ENCODE data around the gene SIDT1.

SIDT1 gene

GRCh38 chr3:113594066-113594465 is 61.7 kb downstream of the SIDT1 start:
- DNase-seq (ENCODE audit: low read depth, low spot score): no peak

GRCh38 chr3:113597596-113598354 is 65.4 kb downstream of the SIDT1 start:
- DNase-seq (ENCODE audit: low read depth, low spot score): no peak

- DNase-seq (ENCODE audit: low read depth, low spot score): no peak
Observed at GRCh38 chr3:113600418-113601182, 68.2 kb downstream of the SIDT1 start.

- DNase-seq (ENCODE audit: low read depth, low spot score): no peak
Observed at GRCh38 chr3:113601240-113601639, 68.9 kb downstream of the SIDT1 start.

GRCh38 chr3:113602256-113602655 is 69.9 kb downstream of the SIDT1 start:
- no peak for DNase-seq (ENCODE audit: low read depth, low spot score)

GRCh38 chr3:113602836-113603235 is 70.5 kb downstream of the SIDT1 start:
- no peak for DNase-seq (ENCODE audit: low read depth, low spot score)

- DNase-seq (ENCODE audit: low read depth, low spot score): peak; percentile 15
Observed at GRCh38 chr3:113606539-113607218, 74.3 kb downstream of the SIDT1 start.

GRCh38 chr3:113607219-113607596 is 74.9 kb downstream of the SIDT1 start:
- DNase-seq (ENCODE audit: low read depth, low spot score): peak; percentile 9

GRCh38 chr3:113614402-113614801 is 82.0 kb downstream of the SIDT1 start:
- DNase-seq (ENCODE audit: low read depth, low spot score): no peak

- no peak for DNase-seq (ENCODE audit: low read depth, low spot score)
Observed at GRCh38 chr3:113615976-113616375, 83.6 kb downstream of the SIDT1 start.

- no peak for DNase-seq (ENCODE audit: low read depth, low spot score)
Observed at GRCh38 chr3:113617726-113618125, 85.4 kb downstream of the SIDT1 start.

GRCh38 chr3:113620091-113620490 is 87.7 kb downstream of the SIDT1 start:
- DNase-seq (ENCODE audit: low read depth, low spot score): no peak

GRCh38 chr3:113623324-113623723 is 91.0 kb downstream of the SIDT1 start:
- peak; percentile 57 for DNase-seq (ENCODE audit: low read depth, low spot score)

GRCh38 chr3:113623811-113624210 is 91.5 kb downstream of the SIDT1 start:
- DNase-seq (ENCODE audit: low read depth, low spot score): no peak

GRCh38 chr3:113625834-113626233 is 93.5 kb downstream of the SIDT1 start:
- DNase-seq (ENCODE audit: low read depth, low spot score): no peak

- peak; percentile 23 for DNase-seq (ENCODE audit: low read depth, low spot score)
Observed at GRCh38 chr3:113626503-113627371, 94.4 kb downstream of the SIDT1 start.

- no peak for DNase-seq (ENCODE audit: low read depth, low spot score)
Observed at GRCh38 chr3:113628316-113628715, 96.0 kb downstream of the SIDT1 start.

- no peak for DNase-seq (ENCODE audit: low read depth, low spot score)
Observed at GRCh38 chr3:113628788-113629187, 96.4 kb downstream of the SIDT1 start.

GRCh38 chr3:113629584-113630421 is 97.4 kb downstream of the SIDT1 start:
- no peak for DNase-seq (ENCODE audit: low read depth, low spot score)

- no peak for DNase-seq (ENCODE audit: low read depth, low spot score)
Observed at GRCh38 chr3:113630956-113631542, 98.7 kb downstream of the SIDT1 start.

All from iPS DF 19.7 (cell line).